Measurements from ENCODE around the gene HNRNPD. TPM values are rescaled to one million over a fixed set of nuclear protein-coding genes. Genes with fewer than 3 reads are reported as not detected.
"Not testable (repeated sequence)": the region's sequence is repeated elsewhere in the genome, so short reads cannot be mapped to it uniquely, and the experiment has no call there.

HNRNPD gene
- total and polyA plus RNA-seq, 10 of the 15 experiments (the other 5 are each of a cell fraction or from before 2014, with no cell fraction given) = 76.6 to 882 (median 265) TPM

GRCh38 chr4:82419451-82419850 lies 45.7 kb upstream of the HNRNPD start:
- no peak overlapping the region for H3K4me3 ChIP-seq
- intact Hi-C loops (cut with micrococcal nuclease; ENCODE audit: unreplicated experiment) = no loop called here
- peaks cover 0 to 11% of the 10 kb centered on the region in 2 experiments; a peak in 1 of 4 replicates for H3K36me3 ChIP-seq (ENCODE audit: control insufficient read depth in 2 of 2, insufficient read depth in 2 of 2, low read length in 1 of 2)
- H3K79me2 ChIP-seq (ENCODE audit: control insufficient read depth, insufficient read depth, low read length) = no peaks in the 10 kb centered on the region; the same call in 1 of the 2 replicates
- ChIA-PET RAD21 (ENCODE audit: unreplicated experiment) (no interaction called here), CTCF (no interaction called here), SMC1A (ENCODE audit: uncharacterized antibody, unreplicated experiment) (interaction anchor here (1.0 to 1.7 kb wide), 2 partner anchors 12 to 18 kb away, joined by 4 to 5 read pairs; no protein-coding TSS in a partner anchor), POLR2A (interaction anchor here (0.6 to 1.9 kb wide), 4 partner anchors 9 to 404 kb away, joined by 4 to 6 read pairs (median 4); no protein-coding TSS in a partner anchor)
- no peaks in the 10 kb centered on the region for H3K27me3 ChIP-seq (replicated peaks in 1 of 2; ENCODE audit: control insufficient read depth in 2 of 2, insufficient read depth in 2 of 2, low read length in 1 of 2)
- H3K4me1 ChIP-seq (ENCODE audit: control insufficient read depth, insufficient read depth, low read length) = no peaks in the 10 kb centered on the region
- in situ Hi-C loops (cut with MboI) = no loop called here
- 60% methylated on average over 2 of the region's 3 CpGs for WGBS (ENCODE audit: insufficient coverage, insufficient replicate concordance, low lambda C conversion rate, missing lambda C conversion rate)
- H3K9me3 ChIP-seq (replicated peaks; ENCODE audit: control insufficient read depth, insufficient read depth, low read length) = no peaks in the 10 kb centered on the region
- ATAC-seq (no peak), DNase-seq (ENCODE audit: low read depth, low spot score) (no peak), FAIRE-seq (no peak)
- no peak overlapping the region for H3K4me2 ChIP-seq (ENCODE audit: control insufficient read depth, insufficient read depth)
- H4K20me1 ChIP-seq (ENCODE audit: control insufficient read depth, insufficient read depth) = no peaks in the 10 kb centered on the region
- H3K9ac ChIP-seq (ENCODE audit: control insufficient read depth, insufficient read depth, low read length) = no peak overlapping the region
- H2AFZ ChIP-seq (ENCODE audit: control insufficient read depth, low read depth, low read length) = no peak overlapping the region
- no peak overlapping the region for H3K27ac ChIP-seq (ENCODE audit: control insufficient read depth, insufficient read depth)
- BruUV-seq (replicated peaks) = no TSS peak
- peak; percentile 35; the same call in 1 of the 2 replicates for TF ChIP-seq SPI1 (IDR thresholded peaks at IDR 0.05; ENCODE audit: borderline replicate concordance, insufficient read depth, low read depth, low read length)
- no peak for TF ChIP-seq CHD4 (IDR thresholded peaks at IDR 0.05)
- TF ChIP-seq CBFB (IDR thresholded peaks at IDR 0.05; ENCODE audit: low read depth) = no peak
- no peak for TF ChIP-seq PAX5 (IDR thresholded peaks at IDR 0.05; ENCODE audit: borderline replicate concordance, low read depth, low read length)

GRCh38 chr4:82415922-82416365 lies 42.2 kb upstream of the HNRNPD start:
- POLR2A ChIA-PET = interaction anchor here (0.6 kb wide), 1 partner anchor 401 kb away, joined by 3 read pairs; no protein-coding TSS in a partner anchor
- CTCF ChIA-PET = no interaction called here
- ATAC-seq = no peak

GRCh38 chr4:82415061-82415460 lies 41.3 kb upstream of the HNRNPD start:
- SMC1A ChIA-PET (ENCODE audit: uncharacterized antibody, unreplicated experiment) = interaction anchor here (0.8 to 1.7 kb wide), 3 partner anchors 9 to 66 kb away, joined by 3 to 5 read pairs (median 3); no protein-coding TSS in a partner anchor
- DNase-seq (ENCODE audit: low read depth, low spot score); FAIRE-seq; intact Hi-C loops (cut with micrococcal nuclease; ENCODE audit: unreplicated experiment); H3K27ac ChIP-seq (ENCODE audit: control insufficient read depth, insufficient read depth); H3K4me1 ChIP-seq (ENCODE audit: control insufficient read depth, insufficient read depth, low read length); in situ Hi-C loops (cut with MboI); H3K4me3 ChIP-seq; CTCF ChIA-PET; H3K79me2 ChIP-seq (ENCODE audit: control insufficient read depth, insufficient read depth, low read length); POLR2A ChIA-PET; H3K36me3 ChIP-seq (ENCODE audit: control insufficient read depth in 2 of 2, insufficient read depth in 2 of 2, low read length in 1 of 2); RAD21 ChIA-PET (ENCODE audit: unreplicated experiment); H3K9ac ChIP-seq (ENCODE audit: control insufficient read depth, insufficient read depth, low read length); ATAC-seq; BruUV-seq (replicated peaks); H3K4me2 ChIP-seq (ENCODE audit: control insufficient read depth, insufficient read depth); H3K9me3 ChIP-seq (replicated peaks; ENCODE audit: control insufficient read depth, insufficient read depth, low read length); H4K20me1 ChIP-seq (ENCODE audit: control insufficient read depth, insufficient read depth); H3K27me3 ChIP-seq (replicated peaks in 1 of 2; ENCODE audit: control insufficient read depth in 2 of 2, insufficient read depth in 2 of 2, low read length in 1 of 2); H2AFZ ChIP-seq (ENCODE audit: control insufficient read depth, low read depth, low read length): not testable (repeated sequence)
- 80% methylated on average over 11 of the region's 11 CpGs for WGBS (ENCODE audit: insufficient coverage, insufficient replicate concordance, low lambda C conversion rate, missing lambda C conversion rate)

More at GRCh38 chr4:82415922-82416365, 42.2 kb upstream of the HNRNPD start:
- H4K20me1 ChIP-seq (ENCODE audit: control insufficient read depth, insufficient read depth) = no peaks in the 10 kb centered on the region
- ChIA-PET RAD21 (ENCODE audit: unreplicated experiment) (no interaction called here), SMC1A (ENCODE audit: uncharacterized antibody, unreplicated experiment) (interaction anchor here (0.9 to 1.5 kb wide), 2 partner anchors 8 to 21 kb away, joined by 3 to 5 read pairs; no protein-coding TSS in a partner anchor)
- DNase-seq (ENCODE audit: low read depth, low spot score) (no peak), FAIRE-seq (no peak)
- H3K79me2 ChIP-seq (ENCODE audit: control insufficient read depth, insufficient read depth, low read length) = no peaks in the 10 kb centered on the region
- no peak overlapping the region for H3K4me2 ChIP-seq (ENCODE audit: control insufficient read depth, insufficient read depth)
- H3K36me3 ChIP-seq (ENCODE audit: control insufficient read depth in 2 of 2, insufficient read depth in 2 of 2, low read length in 1 of 2) = no peaks in the 10 kb centered on the region
- H3K27me3 ChIP-seq (replicated peaks in 1 of 2; ENCODE audit: control insufficient read depth in 2 of 2, insufficient read depth in 2 of 2, low read length in 1 of 2) = no peaks in the 10 kb centered on the region
- BruUV-seq (replicated peaks) = no TSS peak
- H3K4me1 ChIP-seq (ENCODE audit: control insufficient read depth, insufficient read depth, low read length) = no peaks in the 10 kb centered on the region
- no peak overlapping the region; the same call in 1 of the 2 replicates for H2AFZ ChIP-seq (ENCODE audit: control insufficient read depth, low read depth, low read length)
- H3K27ac ChIP-seq (ENCODE audit: control insufficient read depth, insufficient read depth) = no peak overlapping the region
- H3K9me3 ChIP-seq (replicated peaks; ENCODE audit: control insufficient read depth, insufficient read depth, low read length) = no peaks in the 10 kb centered on the region
- no peak overlapping the region for H3K9ac ChIP-seq (ENCODE audit: control insufficient read depth, insufficient read depth, low read length)
- in situ Hi-C loops (cut with MboI) (no loop called here), intact Hi-C loops (cut with micrococcal nuclease; ENCODE audit: unreplicated experiment) (loop anchor here (2.0 kb wide), 1 partner anchor 27 kb away; no protein-coding TSS in a partner anchor)
- TF ChIP-seq ZNF384 (IDR thresholded peaks at IDR 0.05; ENCODE audit: borderline replicate concordance, low read depth, low read length) (no peak), NFYB (IDR thresholded peaks at IDR 0.05; ENCODE audit: insufficient read depth, low read depth, low read length) (peak; percentile 67)
- H3K4me3 ChIP-seq = no peak overlapping the region
- 21% methylated on average over 12 of the region's 12 CpGs for WGBS (ENCODE audit: insufficient coverage, insufficient replicate concordance, low lambda C conversion rate, missing lambda C conversion rate)
